GM13976 (cell line): ENCODE results near the gene USB1.

Experiments used
- DNase-seq: peaks from one replicate; pipeline ENCODE4 v3.0.0; 2012; ENCODE audit warnings: low spot score
- CTCF ChIP-seq: IDR thresholded peaks from 2 replicates; pipeline ENCODE4 v1.5.1; 2012; ENCODE audit warnings: borderline replicate concordance, mild to moderate bottlenecking; ENCODE audit not compliant: insufficient read depth; ENCODE audit errors: extremely low read depth, missing control alignments, control extremely low read depth
- in situ Hi-C: fragments of 300-500 bp; cut with MboI; formaldehyde crosslinking; loops from one replicate; pipeline ENCODE4 v1.12.0; 2022; ENCODE audit warnings: low sequenced_read_pairs, mixed read lengths, inconsistent platforms; ENCODE audit not compliant: unreplicated experiment

USB1 gene

GRCh38 chr16:57957673-57958392 lies 43.4 kb upstream of the USB1 start:
- no peak for DNase-seq
- in situ Hi-C loops, result no loop called here
- no peak for TF ChIP-seq CTCF

- in situ Hi-C loops, result no loop called here
- no peak for DNase-seq
- TF ChIP-seq CTCF, result no peak
These were observed 42.7 kb upstream of the USB1 start for GRCh38 chr16:57958544-57958943.

- no peak for DNase-seq
- in situ Hi-C loops, result no loop called here
- TF ChIP-seq CTCF, result no peak
These were observed 42.1 kb upstream of the USB1 start for GRCh38 chr16:57959121-57959520.

GRCh38 chr16:57959804-57960203 lies 41.4 kb upstream of the USB1 start:
- in situ Hi-C loops, result no loop called here
- no peak for TF ChIP-seq CTCF
- DNase-seq, result no peak

GRCh38 chr16:57960310-57960709 lies 40.9 kb upstream of the USB1 start:
- no peak for TF ChIP-seq CTCF
- DNase-seq, result no peak
- in situ Hi-C loops, result no loop called here

GRCh38 chr16:57960826-57961472 lies 40.3 kb upstream of the USB1 start:
- no peak for DNase-seq
- in situ Hi-C loops, result no loop called here

More at GRCh38 chr16:57960826-57961472, 40.3 kb upstream of the USB1 start:
- no peak for TF ChIP-seq CTCF
